Panc1 (cell line): Measurements from ENCODE around the gene MT1H. TPM values are rescaled to one million over a fixed set of nuclear protein-coding genes. Genes with fewer than 3 reads are reported as not detected.

Experiments
- ATAC-seq: fragments of 200-7000 bp; cut with Tn5 transposase; 2 replicates; pipeline ENCODE4 v1.9.1; 2020; ENCODE audit warnings: mild to moderate bottlenecking, moderate library complexity
- BruUV-seq: library from RNA; stranded (reverse); fragments of 400-500 nt; replicated peaks from 2 replicates; lab custom pipeline; 2021; lab: Mats Ljungman, UMichigan
- CTCF ChIA-PET: fragments of 300-600 bp; sonication (Branson Sonifier 250); formaldehyde crosslinking; loops from one replicate; lab custom pipeline; 2022; ENCODE audit warnings: antibody characterized with exemption; lab: Charles Lee
- POLR2A ChIA-PET: fragments of 300-600 bp; sonication (Branson Sonifier 250); formaldehyde crosslinking; loops from one replicate; lab custom pipeline; 2022; ENCODE audit warnings: antibody characterized with exemption; lab: Charles Lee
- DNase-seq: peaks from one replicate; pipeline ENCODE4 v3.0.0-alpha.2; 2010; ENCODE audit warnings: low read depth, low spot score
- H3K27ac ChIP-seq: 2 replicates; pipeline ENCODE4 v1.5.1; 2011; ENCODE audit warnings: mild to moderate bottlenecking, low read length, inconsistent platforms
- H3K27me3 ChIP-seq: fragments of 200-500 bp; sonication (Bioruptor generic); 2 replicates; pipeline ENCODE4 v1.6.0; 2014; ENCODE audit warnings: low read length, inconsistent platforms; ENCODE audit not compliant: control insufficient read depth, insufficient read depth
- H3K36me3 ChIP-seq: fragments of 200-500 bp; sonication (Bioruptor generic); 2 replicates; pipeline ENCODE4 v1.5.1; 2014; ENCODE audit warnings: inconsistent platforms, mild to moderate bottlenecking, low read length, moderate library complexity; ENCODE audit not compliant: control insufficient read depth, insufficient read depth
- H3K4me1 ChIP-seq: 2 replicates; pipeline ENCODE4 v1.5.1; 2011; ENCODE audit warnings: inconsistent platforms, mild to moderate bottlenecking, low read length, moderate library complexity; ENCODE audit not compliant: control insufficient read depth, insufficient read depth
- H3K4me3 ChIP-seq, 2 experiments: 2 replicates each; pipeline ENCODE4 v1.5.1; 2011 to 2012; ENCODE audit warnings: low read depth in 2 of 2, low read length in 2 of 2, mild to moderate bottlenecking in 2 of 2, inconsistent platforms in 1 of 2, moderate library complexity in 1 of 2
- H3K9me3 ChIP-seq: fragments of 200-500 bp; sonication (Bioruptor generic); 2 replicates; pipeline ENCODE4 v1.5.1; 2014; ENCODE audit warnings: low read depth, mild to moderate bottlenecking, inconsistent platforms, low read length, moderate library complexity; ENCODE audit not compliant: control insufficient read depth, insufficient read depth
- POLR2AphosphoS5 ChIP-seq: IDR thresholded peaks from 2 replicates; pipeline ENCODE4 v1.6.1; 2012; ENCODE audit warnings: mild to moderate bottlenecking, low read depth, low read length, moderate library complexity
- SIN3A ChIP-seq: IDR thresholded peaks from 2 replicates; pipeline ENCODE4 v1.6.1; 2012; ENCODE audit warnings: low read depth, mild to moderate bottlenecking, low read length, moderate library complexity, borderline replicate concordance; ENCODE audit not compliant: insufficient read depth
- TCF7L2 ChIP-seq: IDR thresholded peaks from 2 replicates; pipeline ENCODE4 v1.6.1; 2011; ENCODE audit warnings: mild to moderate bottlenecking, low read depth, low read length, inconsistent platforms
- in situ Hi-C: cut with HindIII; loops from 2 replicates; pipeline ENCODE4 v1.10.0; 2016; ENCODE audit warnings: low sequenced_read_pairs, low pct_unique_long_range_greater_than_20kb
- intact Hi-C: fragments of 100-400 bp; cut with micrococcal nuclease; formaldehyde crosslinking; loops from one replicate; pipeline ENCODE4 v1.10.0; 2022; ENCODE audit not compliant: unreplicated experiment
- total RNA-seq: library from RNA; stranded (reverse); gene quantifications from one replicate; pipeline ENCODE4 v1.2.1, GENCODE V29; 2021; ENCODE audit not compliant: unreplicated experiment
- TF ChIP-seq, protein P1 (sequence below), 2 experiments: IDR thresholded peaks; 2 replicates each; pipeline ENCODE4 v1.6.1; 2011 to 2012; ENCODE audit warnings: low read depth in 2 of 2, control low read depth in 1 of 2, low read length in 1 of 2, mild to moderate bottlenecking in 1 of 2, moderate library complexity in 1 of 2; ENCODE audit not compliant: insufficient read depth in 1 of 2
- TF ChIP-seq, protein P2 (sequence below): fragments of 450-650 bp; IDR thresholded peaks from 2 replicates; pipeline ENCODE4 v1.5.1; 2017; ENCODE audit warnings: mild to moderate bottlenecking

MT1H gene
- total RNA-seq, 1 experiment from 2014 or later: not detected

DNA sequence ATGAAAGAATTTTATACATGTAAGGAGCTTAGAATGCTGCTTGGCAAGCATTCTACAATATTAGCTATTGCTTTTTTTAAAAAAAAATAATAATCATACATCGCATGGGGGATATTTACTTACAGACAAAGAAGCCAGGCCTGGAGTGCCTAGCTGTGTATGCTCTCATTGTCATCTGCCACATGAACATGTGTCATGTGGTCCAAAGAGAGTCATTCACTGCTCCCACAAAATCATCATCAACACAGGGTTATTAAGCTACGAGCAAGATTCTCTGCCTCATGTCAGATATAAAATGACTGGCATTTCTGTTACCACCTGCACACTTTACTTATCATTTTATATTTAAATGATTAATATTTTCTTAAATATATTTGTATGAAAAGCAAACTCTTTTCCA lies 46.0 kb upstream of the MT1H start:
- intact Hi-C loops (no loop called here), in situ Hi-C loops (no loop called here)
- DNase-seq (no peak), ATAC-seq (no peak)
- TF ChIP-seq POLR2AphosphoS5 (no peak), TCF7L2 (no peak), SIN3A (no peak)
- TF ChIP-seq, protein P1, sequence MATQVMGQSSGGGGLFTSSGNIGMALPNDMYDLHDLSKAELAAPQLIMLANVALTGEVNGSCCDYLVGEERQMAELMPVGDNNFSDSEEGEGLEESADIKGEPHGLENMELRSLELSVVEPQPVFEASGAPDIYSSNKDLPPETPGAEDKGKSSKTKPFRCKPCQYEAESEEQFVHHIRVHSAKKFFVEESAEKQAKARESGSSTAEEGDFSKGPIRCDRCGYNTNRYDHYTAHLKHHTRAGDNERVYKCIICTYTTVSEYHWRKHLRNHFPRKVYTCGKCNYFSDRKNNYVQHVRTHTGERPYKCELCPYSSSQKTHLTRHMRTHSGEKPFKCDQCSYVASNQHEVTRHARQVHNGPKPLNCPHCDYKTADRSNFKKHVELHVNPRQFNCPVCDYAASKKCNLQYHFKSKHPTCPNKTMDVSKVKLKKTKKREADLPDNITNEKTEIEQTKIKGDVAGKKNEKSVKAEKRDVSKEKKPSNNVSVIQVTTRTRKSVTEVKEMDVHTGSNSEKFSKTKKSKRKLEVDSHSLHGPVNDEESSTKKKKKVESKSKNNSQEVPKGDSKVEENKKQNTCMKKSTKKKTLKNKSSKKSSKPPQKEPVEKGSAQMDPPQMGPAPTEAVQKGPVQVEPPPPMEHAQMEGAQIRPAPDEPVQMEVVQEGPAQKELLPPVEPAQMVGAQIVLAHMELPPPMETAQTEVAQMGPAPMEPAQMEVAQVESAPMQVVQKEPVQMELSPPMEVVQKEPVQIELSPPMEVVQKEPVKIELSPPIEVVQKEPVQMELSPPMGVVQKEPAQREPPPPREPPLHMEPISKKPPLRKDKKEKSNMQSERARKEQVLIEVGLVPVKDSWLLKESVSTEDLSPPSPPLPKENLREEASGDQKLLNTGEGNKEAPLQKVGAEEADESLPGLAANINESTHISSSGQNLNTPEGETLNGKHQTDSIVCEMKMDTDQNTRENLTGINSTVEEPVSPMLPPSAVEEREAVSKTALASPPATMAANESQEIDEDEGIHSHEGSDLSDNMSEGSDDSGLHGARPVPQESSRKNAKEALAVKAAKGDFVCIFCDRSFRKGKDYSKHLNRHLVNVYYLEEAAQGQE (IDR thresholded peaks at IDR 0.05; ENCODE audit: insufficient read depth in 1 of 2, low read depth in 2 of 2, low read length in 1 of 2): no peak
- TF ChIP-seq, protein P2, sequence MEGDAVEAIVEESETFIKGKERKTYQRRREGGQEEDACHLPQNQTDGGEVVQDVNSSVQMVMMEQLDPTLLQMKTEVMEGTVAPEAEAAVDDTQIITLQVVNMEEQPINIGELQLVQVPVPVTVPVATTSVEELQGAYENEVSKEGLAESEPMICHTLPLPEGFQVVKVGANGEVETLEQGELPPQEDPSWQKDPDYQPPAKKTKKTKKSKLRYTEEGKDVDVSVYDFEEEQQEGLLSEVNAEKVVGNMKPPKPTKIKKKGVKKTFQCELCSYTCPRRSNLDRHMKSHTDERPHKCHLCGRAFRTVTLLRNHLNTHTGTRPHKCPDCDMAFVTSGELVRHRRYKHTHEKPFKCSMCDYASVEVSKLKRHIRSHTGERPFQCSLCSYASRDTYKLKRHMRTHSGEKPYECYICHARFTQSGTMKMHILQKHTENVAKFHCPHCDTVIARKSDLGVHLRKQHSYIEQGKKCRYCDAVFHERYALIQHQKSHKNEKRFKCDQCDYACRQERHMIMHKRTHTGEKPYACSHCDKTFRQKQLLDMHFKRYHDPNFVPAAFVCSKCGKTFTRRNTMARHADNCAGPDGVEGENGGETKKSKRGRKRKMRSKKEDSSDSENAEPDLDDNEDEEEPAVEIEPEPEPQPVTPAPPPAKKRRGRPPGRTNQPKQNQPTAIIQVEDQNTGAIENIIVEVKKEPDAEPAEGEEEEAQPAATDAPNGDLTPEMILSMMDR: no peak
- peaks cover 17% of the 10 kb centered on the region for H3K4me1 ChIP-seq
- no peaks in the 10 kb centered on the region; the same call in 1 of the 2 replicates for H3K36me3 ChIP-seq
- H3K9me3 ChIP-seq: no peaks in the 10 kb centered on the region
- H3K4me3 ChIP-seq: no peak overlapping the region
- TSS peak; percentile 60 for BruUV-seq
- ChIA-PET CTCF (interaction anchor here (0.7 to 0.9 kb wide), 2 partner anchors 20 to 29 kb away, joined by 4 to 5 read pairs; no protein-coding TSS in a partner anchor), POLR2A (interaction anchor here (0.5 kb wide), 1 partner anchor 1949 kb away, joined by 4 read pairs; no protein-coding TSS in a partner anchor)
- no peaks in the 10 kb centered on the region for H3K27me3 ChIP-seq
- H3K27ac ChIP-seq: no peak overlapping the region; the same call in 1 of the 2 replicates

DNA sequence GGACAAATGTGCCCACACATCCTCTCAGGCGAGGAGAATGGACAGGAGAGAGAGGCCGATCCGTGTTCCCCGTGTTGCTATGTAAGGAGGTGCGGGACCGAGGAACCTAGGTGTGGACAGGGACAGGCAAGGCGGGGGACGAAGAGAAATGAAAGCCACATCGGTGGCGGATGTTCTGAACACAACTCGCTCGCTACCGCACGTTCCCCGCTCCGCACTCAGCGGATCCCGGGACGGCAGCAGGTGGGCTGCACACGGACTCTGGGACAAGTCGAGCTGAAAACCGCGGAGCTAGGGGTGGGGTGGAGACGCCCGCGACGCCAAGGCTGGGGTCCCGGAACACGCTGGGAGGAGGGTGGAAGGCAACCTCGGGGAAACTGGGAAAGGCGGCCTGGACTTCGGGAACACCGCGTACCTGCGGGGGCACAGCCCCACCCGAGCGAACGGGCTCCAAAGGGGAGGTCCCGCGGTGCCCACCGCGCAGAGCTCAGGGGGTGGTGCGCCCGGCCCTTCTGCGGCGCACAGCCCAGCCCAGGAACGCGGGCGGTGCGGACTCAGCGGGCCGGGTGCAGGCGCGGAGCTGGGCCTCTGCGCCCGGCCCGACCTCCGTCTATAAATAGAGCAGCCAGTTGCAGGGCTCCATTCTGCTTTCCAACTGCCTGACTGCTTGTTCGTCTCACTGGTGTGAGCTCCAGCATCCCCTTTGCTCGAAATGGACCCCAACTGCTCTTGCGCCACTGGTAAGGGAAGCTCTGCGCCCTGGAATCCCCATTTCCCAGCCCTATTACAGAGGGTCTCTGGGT lies 44.3 kb upstream of the MT1H start, which contains the start of gene MT1E:
Gene MT1E (plus strand): TSS at position 642 of the 803 bp plus-strand sequence. CDS start 71 bp downstream, at position 713.
- no peaks in the 10 kb centered on the region for H3K9me3 ChIP-seq
- no peaks in the 10 kb centered on the region; the same call in 1 of the 2 replicates for H3K36me3 ChIP-seq
- DNase-seq: no peak
- TF ChIP-seq SIN3A (no peak; the same call in 1 of the 2 replicates), POLR2AphosphoS5 (peak; percentile 99), TCF7L2 (no peak)
- TF ChIP-seq, protein P2: no peak
- TF ChIP-seq, protein P1 (IDR thresholded peaks at IDR 0.05; ENCODE audit: insufficient read depth in 1 of 2, low read depth in 2 of 2, low read length in 1 of 2): 0 out of 4 replicates have a peak, but pooled peaks of 1 of the 2 experiments have one; percentile 14
- in situ Hi-C loops (no loop called here), intact Hi-C loops (no loop called here)
- no peaks in the 10 kb centered on the region for H3K27me3 ChIP-seq
- no TSS peak for BruUV-seq
- CTCF ChIA-PET: interaction anchor here (0.6 to 1.3 kb wide), 4 partner anchors 17 to 32 kb away, joined by 3 read pairs; partner anchors contain the start of gene MT2A
- peak within 1 kb of the TSS; percentile 89 for H3K27ac ChIP-seq
- peak within 1 kb of the TSS; percentile 57 to 72 for H3K4me3 ChIP-seq
- ATAC-seq: peak; percentile 87
- H3K4me1 ChIP-seq: peaks cover 17% of the 10 kb centered on the region
- POLR2A ChIA-PET: interaction anchor here (0.6 to 1.0 kb wide), 4 partner anchors 18 to 77 kb away, joined by 3 to 4 read pairs (median 4); no protein-coding TSS in a partner anchor
